Measurements from ENCODE around the gene MAP1LC3B2.

DNA sequence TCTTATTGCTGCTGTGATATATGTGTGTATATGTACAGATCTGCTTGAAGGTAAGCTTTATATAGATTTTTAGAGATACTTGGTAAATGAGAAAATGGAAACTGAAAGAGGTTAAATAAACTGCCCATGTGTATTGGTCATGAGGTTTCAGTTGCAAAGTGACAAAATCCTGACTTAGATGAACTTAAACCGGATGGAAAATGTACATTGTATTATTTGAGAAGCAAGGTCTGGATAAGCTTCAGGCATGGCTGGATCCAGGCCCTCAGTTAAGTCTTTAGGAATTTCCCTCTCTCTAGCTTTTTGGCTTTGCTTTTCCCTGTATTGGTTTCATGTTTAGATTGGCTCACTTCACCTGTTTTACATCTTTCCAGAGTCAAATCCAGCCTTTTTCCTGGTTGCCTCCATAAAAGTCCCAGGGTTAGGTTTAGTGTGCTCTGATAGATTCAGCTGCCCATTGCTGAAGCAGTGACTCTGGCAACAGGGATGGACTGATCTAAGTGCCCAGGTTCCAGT is 21.0 kb upstream of the MAP1LC3B2 start:
- TF ChIP-seq, protein P1, sequence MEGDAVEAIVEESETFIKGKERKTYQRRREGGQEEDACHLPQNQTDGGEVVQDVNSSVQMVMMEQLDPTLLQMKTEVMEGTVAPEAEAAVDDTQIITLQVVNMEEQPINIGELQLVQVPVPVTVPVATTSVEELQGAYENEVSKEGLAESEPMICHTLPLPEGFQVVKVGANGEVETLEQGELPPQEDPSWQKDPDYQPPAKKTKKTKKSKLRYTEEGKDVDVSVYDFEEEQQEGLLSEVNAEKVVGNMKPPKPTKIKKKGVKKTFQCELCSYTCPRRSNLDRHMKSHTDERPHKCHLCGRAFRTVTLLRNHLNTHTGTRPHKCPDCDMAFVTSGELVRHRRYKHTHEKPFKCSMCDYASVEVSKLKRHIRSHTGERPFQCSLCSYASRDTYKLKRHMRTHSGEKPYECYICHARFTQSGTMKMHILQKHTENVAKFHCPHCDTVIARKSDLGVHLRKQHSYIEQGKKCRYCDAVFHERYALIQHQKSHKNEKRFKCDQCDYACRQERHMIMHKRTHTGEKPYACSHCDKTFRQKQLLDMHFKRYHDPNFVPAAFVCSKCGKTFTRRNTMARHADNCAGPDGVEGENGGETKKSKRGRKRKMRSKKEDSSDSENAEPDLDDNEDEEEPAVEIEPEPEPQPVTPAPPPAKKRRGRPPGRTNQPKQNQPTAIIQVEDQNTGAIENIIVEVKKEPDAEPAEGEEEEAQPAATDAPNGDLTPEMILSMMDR (IDR thresholded peaks at IDR 0.05; ENCODE audit: insufficient read depth, low read depth, low read length): no peak
- no peak for TF ChIP-seq EZH2 (IDR thresholded peaks at IDR 0.05; ENCODE audit: insufficient read depth, low read length)
